HL-60 (cell line): ENCODE measurements around the gene DIS3L2.

Experiments
- DNase-seq, 2 experiments: peaks; one replicate each; pipeline ENCODE4 v3.0.0-alpha.2; 2010 to 2020; ENCODE audit warnings: low read depth in 1 of 2, low spot score in 1 of 2
- H3K27ac ChIP-seq: fragments of 250-450 bp; sonication (Bioruptor Pico); replicated peaks from 2 replicates; pipeline ENCODE4 v1.5.1; 2020; ENCODE audit warnings: mild to moderate bottlenecking, moderate library complexity
- H3K27me3 ChIP-seq: fragments of 250-450 bp; sonication (Bioruptor Pico); 2 replicates; pipeline ENCODE4 v1.5.1; 2021; ENCODE audit warnings: mild to moderate bottlenecking, moderate library complexity; ENCODE audit not compliant: insufficient read depth, poor library complexity, severe bottlenecking
- H3K4me3 ChIP-seq: replicated peaks from 2 replicates; pipeline ENCODE4 v1.5.1; 2011; ENCODE audit warnings: mild to moderate bottlenecking, control low read depth, low read length; ENCODE audit not compliant: insufficient read depth
- CTCF ChIP-seq: IDR thresholded peaks from one replicate; pipeline ENCODE4 v1.5.1; 2011; ENCODE audit warnings: low read length, control low read depth, inconsistent platforms; ENCODE audit not compliant: insufficient read depth
- GABPA ChIP-seq: IDR thresholded peaks from 2 replicates; pipeline ENCODE4 v1.6.1; 2012; ENCODE audit warnings: low read depth
- POLR2AphosphoS5 ChIP-seq: IDR thresholded peaks from 2 replicates; pipeline ENCODE4 v1.6.1; 2012; ENCODE audit warnings: low read depth
- SPI1 ChIP-seq: IDR thresholded peaks from 2 replicates; pipeline ENCODE4 v1.6.1; 2012; ENCODE audit warnings: low read depth, mild to moderate bottlenecking, borderline replicate concordance
- TF ChIP-seq, protein P1 (sequence below): IDR thresholded peaks from 2 replicates; pipeline ENCODE4 v1.6.1; 2012; ENCODE audit warnings: low read depth; ENCODE audit not compliant: insufficient replicate concordance

Gene DIS3L2

GRCh38 chr2:231922311-231923009 is 39.1 kb upstream of the DIS3L2 start:
- peaks cover 49% of the 10 kb centered on the region for H3K27me3 ChIP-seq
- DNase-seq = no peak
- TF ChIP-seq POLR2AphosphoS5 = no peak
- TF ChIP-seq CTCF = no peak
- no peak for TF ChIP-seq SPI1
- H3K4me3 ChIP-seq = no peak overlapping the region
- no peak overlapping the region for H3K27ac ChIP-seq

GRCh38 chr2:231923010-231923344 is 38.5 kb upstream of the DIS3L2 start:
- Histone ChIP-seq H3K27me3 (peaks cover 54% of the 10 kb centered on the region), H3K4me3 (no peak overlapping the region), H3K27ac (no peak overlapping the region)
- DNase-seq = no peak
- TF ChIP-seq GABPA (no peak), SPI1 (no peak), CTCF (no peak), POLR2AphosphoS5 (no peak)
- TF ChIP-seq, protein P1, sequence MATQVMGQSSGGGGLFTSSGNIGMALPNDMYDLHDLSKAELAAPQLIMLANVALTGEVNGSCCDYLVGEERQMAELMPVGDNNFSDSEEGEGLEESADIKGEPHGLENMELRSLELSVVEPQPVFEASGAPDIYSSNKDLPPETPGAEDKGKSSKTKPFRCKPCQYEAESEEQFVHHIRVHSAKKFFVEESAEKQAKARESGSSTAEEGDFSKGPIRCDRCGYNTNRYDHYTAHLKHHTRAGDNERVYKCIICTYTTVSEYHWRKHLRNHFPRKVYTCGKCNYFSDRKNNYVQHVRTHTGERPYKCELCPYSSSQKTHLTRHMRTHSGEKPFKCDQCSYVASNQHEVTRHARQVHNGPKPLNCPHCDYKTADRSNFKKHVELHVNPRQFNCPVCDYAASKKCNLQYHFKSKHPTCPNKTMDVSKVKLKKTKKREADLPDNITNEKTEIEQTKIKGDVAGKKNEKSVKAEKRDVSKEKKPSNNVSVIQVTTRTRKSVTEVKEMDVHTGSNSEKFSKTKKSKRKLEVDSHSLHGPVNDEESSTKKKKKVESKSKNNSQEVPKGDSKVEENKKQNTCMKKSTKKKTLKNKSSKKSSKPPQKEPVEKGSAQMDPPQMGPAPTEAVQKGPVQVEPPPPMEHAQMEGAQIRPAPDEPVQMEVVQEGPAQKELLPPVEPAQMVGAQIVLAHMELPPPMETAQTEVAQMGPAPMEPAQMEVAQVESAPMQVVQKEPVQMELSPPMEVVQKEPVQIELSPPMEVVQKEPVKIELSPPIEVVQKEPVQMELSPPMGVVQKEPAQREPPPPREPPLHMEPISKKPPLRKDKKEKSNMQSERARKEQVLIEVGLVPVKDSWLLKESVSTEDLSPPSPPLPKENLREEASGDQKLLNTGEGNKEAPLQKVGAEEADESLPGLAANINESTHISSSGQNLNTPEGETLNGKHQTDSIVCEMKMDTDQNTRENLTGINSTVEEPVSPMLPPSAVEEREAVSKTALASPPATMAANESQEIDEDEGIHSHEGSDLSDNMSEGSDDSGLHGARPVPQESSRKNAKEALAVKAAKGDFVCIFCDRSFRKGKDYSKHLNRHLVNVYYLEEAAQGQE = no peak

DNA sequence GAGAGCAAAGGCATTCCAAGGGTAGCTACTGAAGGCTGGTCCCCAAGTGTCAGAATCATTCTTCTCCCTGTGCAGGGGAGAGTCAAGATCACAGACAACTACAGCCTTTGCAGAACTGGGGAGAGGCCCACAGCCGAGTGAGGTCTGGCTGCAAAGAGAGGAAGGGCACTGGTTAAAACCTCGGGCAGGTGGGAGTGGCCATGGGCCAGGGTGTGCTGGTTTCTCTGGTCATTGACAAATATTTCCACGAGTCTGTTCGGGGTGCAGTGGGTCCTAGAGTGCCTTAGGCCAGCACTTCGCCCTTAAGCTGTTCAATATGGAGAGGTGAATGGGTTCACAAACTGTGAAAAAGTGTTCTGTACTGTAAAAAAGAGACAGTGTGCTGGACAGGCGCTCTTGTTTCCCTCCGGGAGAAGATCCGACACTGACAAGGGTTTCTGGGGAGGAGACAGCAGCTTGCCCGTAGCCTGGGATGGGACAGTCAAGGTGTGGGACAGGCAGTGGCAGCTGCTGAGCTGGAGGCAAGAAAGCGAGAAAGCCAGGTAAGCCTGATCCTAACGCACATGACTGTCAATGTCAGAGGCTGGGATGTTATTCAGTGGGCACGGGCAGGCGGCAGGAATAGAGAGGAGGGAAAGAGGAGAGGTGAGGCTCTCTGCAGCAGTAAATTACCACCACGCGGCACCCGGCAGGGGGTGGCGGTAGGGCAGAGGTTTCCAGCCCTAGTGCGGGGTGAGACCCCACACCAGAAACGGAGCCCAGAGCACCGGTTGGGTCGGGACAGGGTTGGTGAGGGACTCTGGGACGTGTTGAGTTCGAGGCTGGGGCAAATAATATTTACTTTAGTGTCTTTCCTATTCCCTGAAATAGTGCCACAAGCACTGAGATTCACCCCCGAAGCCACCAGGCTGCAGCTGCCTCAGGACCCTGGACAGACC is 37.3 kb upstream of the DIS3L2 start:
- Histone ChIP-seq H3K4me3 (no peak overlapping the region), H3K27ac (no peak overlapping the region), H3K27me3 (peaks cover 57% of the 10 kb centered on the region)
- TF ChIP-seq, protein P1 = no peak
- no peak for TF ChIP-seq GABPA
- no peak for TF ChIP-seq CTCF
- no peak for TF ChIP-seq POLR2AphosphoS5
- no peak for TF ChIP-seq SPI1
- no peak for DNase-seq
